Upper lobe of left lung (tissue), 4 donors: Measurements from ENCODE around the gene SLC49A3.

Experiments used
- CTCF ChIP-seq, 6 experiments: fragments of 450-650 bp in 4 of 6; fragments of 200-600 bp in 2 of 6; sonication (generic) in 2 of 6; IDR thresholded peaks; one replicate each; pipeline ENCODE4 v1.5.1; 2016 to 2019; ENCODE audit warnings: antibody characterized with exemption in 6 of 6
- EP300 ChIP-seq, 4 donors: sonication (generic); formaldehyde crosslinking; IDR thresholded peaks; one replicate each; pipeline ENCODE4 v1.5.1; 2017; ENCODE audit warnings: antibody characterized with exemption in 4 of 4, control low read depth in 2 of 4
- POLR2A ChIP-seq, 4 donors: fragments of 450-650 bp; IDR thresholded peaks; one replicate each; pipeline ENCODE4 v1.5.1; 2016 to 2017; ENCODE audit warnings: antibody characterized with exemption in 4 of 4, mild to moderate bottlenecking in 2 of 4
- POLR2AphosphoS5 ChIP-seq, 2 donors: sonication (generic); formaldehyde crosslinking; IDR thresholded peaks; one replicate each; pipeline ENCODE4 v1.5.1; 2017; ENCODE audit warnings: antibody characterized with exemption in 2 of 2

DNA sequence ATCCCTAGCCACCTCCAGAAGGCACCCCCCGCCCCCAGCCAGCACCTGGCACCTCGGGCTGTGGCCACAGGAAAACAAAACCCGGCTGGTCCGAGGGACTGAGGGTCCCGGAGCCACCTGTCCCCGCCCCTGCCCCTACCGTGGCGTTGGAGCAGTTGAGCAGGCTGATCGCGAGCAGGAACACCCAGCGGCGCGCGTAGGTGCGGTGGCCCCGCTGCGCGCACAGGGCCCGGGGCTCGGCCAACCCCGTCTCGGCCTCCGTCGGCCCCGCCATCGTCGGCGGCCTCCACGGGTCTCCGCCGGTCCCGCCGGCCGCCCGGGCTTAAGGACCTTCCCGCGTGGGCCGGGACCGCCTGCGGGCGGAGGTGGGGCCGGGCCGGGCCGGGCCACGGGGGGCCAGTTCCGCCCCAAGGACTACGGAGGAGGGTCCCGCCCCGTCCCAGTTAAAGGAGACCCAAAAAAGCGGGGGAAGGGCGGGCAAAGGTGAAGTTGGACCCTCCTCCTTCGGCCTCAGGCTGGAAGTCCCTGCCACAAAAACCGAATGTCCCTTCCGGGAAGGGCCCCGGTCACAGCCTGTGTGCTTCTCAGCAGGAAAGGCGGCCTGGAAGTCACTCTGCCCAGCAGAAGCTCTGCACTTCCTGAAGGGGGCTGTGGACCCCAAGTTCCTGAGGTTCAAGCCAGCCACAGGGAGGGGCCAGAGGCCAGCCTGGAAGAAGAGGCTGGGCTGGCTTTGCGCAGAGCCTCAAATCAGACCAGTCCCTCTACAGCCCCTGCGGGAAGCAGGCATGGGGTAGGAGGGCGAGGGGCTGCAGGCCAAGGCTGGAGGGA lies at the start of gene SLC49A3:
- no peak for TF ChIP-seq CTCF (IDR thresholded peaks at IDR 0.05)
- TF ChIP-seq POLR2AphosphoS5 (IDR thresholded peaks at IDR 0.05) = no peak
- TF ChIP-seq EP300 (IDR thresholded peaks at IDR 0.05) = no peak
- TF ChIP-seq POLR2A (IDR thresholded peaks at IDR 0.05) = peak in 1 of 4 donors; percentile 45
